Right atrium auricular region (tissue), 2 donors: ENCODE data around the gene SCN4B. TPM values are rescaled to one million over a fixed set of nuclear protein-coding genes. Genes with fewer than 3 reads are reported as not detected.

ENCODE experiments used
- DNase-seq: peaks from one replicate; pipeline ENCODE4 v3.0.0-alpha.2; 2019; ENCODE audit warnings: low spot score
- H3K27ac ChIP-seq, 2 donors: fragments of 200-600 bp; sonication (generic); 1 replicate in 1 of 2; 2 replicates in 1 of 2; pipeline ENCODE4 v1.5.1; 2016 to 2019
- H3K27me3 ChIP-seq, 2 donors: fragments of 200-600 bp; sonication (generic); one replicate each; pipeline versions ENCODE4 v1.5.1 to v1.6.0; 2017 to 2019
- H3K36me3 ChIP-seq: fragments of 200-600 bp; sonication (generic); one replicate; pipeline ENCODE4 v1.5.1; 2016
- H3K4me1 ChIP-seq, 2 donors: fragments of 200-600 bp; sonication (generic); one replicate each; pipeline versions ENCODE4 v1.5.1 to v1.6.0; 2017 to 2019
- H3K4me3 ChIP-seq, 2 donors: fragments of 200-600 bp; sonication (generic); 1 replicate in 1 of 2; 2 replicates in 1 of 2; pipeline ENCODE4 v1.5.1; 2017 to 2019; ENCODE audit warnings: mild to moderate bottlenecking in 1 of 2, moderate library complexity in 1 of 2
- H3K9me3 ChIP-seq, 2 donors: fragments of 200-600 bp; sonication (generic); one replicate each; pipeline ENCODE4 v1.5.1; 2019
- total RNA-seq, 2 donors: library from RNA; depleted of rRNA; stranded (reverse); fragments of >200 nt; gene quantifications; one replicate each; pipeline ENCODE4 v1.1.0, GENCODE V29; 2016
- TF ChIP-seq, protein P1 (sequence below), 2 donors: fragments of 200-600 bp; sonication (generic); IDR thresholded peaks; one replicate each; pipeline ENCODE4 v1.5.1; 2019; ENCODE audit warnings: antibody characterized with exemption in 2 of 2

Gene SCN4B
- total RNA-seq, 2 donors from 2014 or later, result 2.5 to 11.8 TPM

GRCh38 chr11:118095967-118096367, 56.7 kb downstream of the SCN4B start:
- Histone ChIP-seq H3K36me3 (no peaks in the 10 kb centered on the region), H3K9me3 (no peaks in the 10 kb centered on the region), H3K4me1 (peaks cover 0 to 15% of the 10 kb centered on the region in 2 donors), H3K4me3 (no peak overlapping the region), H3K27me3 (no peaks in the 10 kb centered on the region), H3K27ac (no peak overlapping the region)
- TF ChIP-seq, protein P1, sequence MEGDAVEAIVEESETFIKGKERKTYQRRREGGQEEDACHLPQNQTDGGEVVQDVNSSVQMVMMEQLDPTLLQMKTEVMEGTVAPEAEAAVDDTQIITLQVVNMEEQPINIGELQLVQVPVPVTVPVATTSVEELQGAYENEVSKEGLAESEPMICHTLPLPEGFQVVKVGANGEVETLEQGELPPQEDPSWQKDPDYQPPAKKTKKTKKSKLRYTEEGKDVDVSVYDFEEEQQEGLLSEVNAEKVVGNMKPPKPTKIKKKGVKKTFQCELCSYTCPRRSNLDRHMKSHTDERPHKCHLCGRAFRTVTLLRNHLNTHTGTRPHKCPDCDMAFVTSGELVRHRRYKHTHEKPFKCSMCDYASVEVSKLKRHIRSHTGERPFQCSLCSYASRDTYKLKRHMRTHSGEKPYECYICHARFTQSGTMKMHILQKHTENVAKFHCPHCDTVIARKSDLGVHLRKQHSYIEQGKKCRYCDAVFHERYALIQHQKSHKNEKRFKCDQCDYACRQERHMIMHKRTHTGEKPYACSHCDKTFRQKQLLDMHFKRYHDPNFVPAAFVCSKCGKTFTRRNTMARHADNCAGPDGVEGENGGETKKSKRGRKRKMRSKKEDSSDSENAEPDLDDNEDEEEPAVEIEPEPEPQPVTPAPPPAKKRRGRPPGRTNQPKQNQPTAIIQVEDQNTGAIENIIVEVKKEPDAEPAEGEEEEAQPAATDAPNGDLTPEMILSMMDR (IDR thresholded peaks at IDR 0.05), result no peak
- no peak for DNase-seq

- no peaks in the 10 kb centered on the region for H3K36me3 ChIP-seq
- TF ChIP-seq, protein P1 (IDR thresholded peaks at IDR 0.05), result no peak
Measured at GRCh38 chr11:118095493-118095892, 57.1 kb downstream of the SCN4B start.

GRCh38 chr11:118092907-118093571, 59.6 kb downstream of the SCN4B start:
- Histone ChIP-seq H3K36me3 (no peaks in the 10 kb centered on the region), H3K4me3 (no peak overlapping the region), H3K27me3 (no peaks in the 10 kb centered on the region), H3K4me1 (no peaks in the 10 kb centered on the region), H3K27ac (no peak overlapping the region), H3K9me3 (peaks cover 0 to 1% of the 10 kb centered on the region in 2 donors)
- TF ChIP-seq, protein P1 (IDR thresholded peaks at IDR 0.05), result no peak
- DNase-seq, result no peak

More at GRCh38 chr11:118095493-118095892, 57.1 kb downstream of the SCN4B start:
- Histone ChIP-seq H3K4me1 (peaks cover 0 to 11% of the 10 kb centered on the region in 2 donors), H3K4me3 (no peak overlapping the region), H3K27ac (no peak overlapping the region), H3K27me3 (no peaks in the 10 kb centered on the region), H3K9me3 (no peaks in the 10 kb centered on the region)
- no peak for DNase-seq

DNA sequence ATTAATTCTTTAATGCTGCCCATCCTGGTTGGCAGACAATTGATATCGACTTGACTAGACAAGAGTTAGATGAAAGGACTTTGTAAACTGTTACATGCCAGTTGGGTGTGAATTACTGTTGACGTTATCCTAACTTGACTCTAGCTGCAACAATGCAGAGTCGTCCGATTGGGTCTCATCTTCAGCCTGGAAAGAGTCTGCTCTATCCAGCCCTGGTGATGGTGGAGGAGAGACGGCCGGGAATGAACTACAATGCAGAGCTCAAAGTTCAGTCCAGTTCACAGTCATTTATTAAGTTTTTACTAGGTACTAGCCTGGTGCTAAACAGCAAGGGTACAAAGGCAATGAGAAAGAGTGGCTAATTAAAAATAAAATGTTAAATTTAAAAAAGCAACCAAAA, 60.9 kb downstream of the SCN4B start:
- Histone ChIP-seq H3K4me1 (no peaks in the 10 kb centered on the region), H3K27me3 (no peaks in the 10 kb centered on the region), H3K9me3 (peaks cover 0 to 10% of the 10 kb centered on the region in 2 donors), H3K27ac (no peak overlapping the region), H3K36me3 (no peaks in the 10 kb centered on the region), H3K4me3 (no peak overlapping the region)
- DNase-seq, result no peak
- TF ChIP-seq, protein P1 (IDR thresholded peaks at IDR 0.05), result no peak

- DNase-seq, result no peak
- H3K4me3 ChIP-seq, result no peak overlapping the region
- no peaks in the 10 kb centered on the region for H3K27me3 ChIP-seq
- TF ChIP-seq, protein P1 (IDR thresholded peaks at IDR 0.05), result no peak
- H3K9me3 ChIP-seq, result peaks cover 0 to 10% of the 10 kb centered on the region in 2 donors
- H3K27ac ChIP-seq, result no peak overlapping the region
- H3K4me1 ChIP-seq, result no peaks in the 10 kb centered on the region
- H3K36me3 ChIP-seq, result no peaks in the 10 kb centered on the region
Measured at GRCh38 chr11:118090545-118091162, 62.0 kb downstream of the SCN4B start.
